HCT116 (cell line): Measurements from ENCODE around the gene ATP13A5.

Experiments used
- CEBPB ChIP-seq: IDR thresholded peaks from 2 replicates; pipeline ENCODE4 v1.6.1; 2012; ENCODE audit warnings: low read depth
- CTCF ChIP-seq, 3 experiments: fragments of 200-600 bp in 1 of 3; sonication (generic) in 1 of 3; IDR thresholded peaks in 2 of 3; conservative IDR thresholded peaks in 1 of 3; 2 replicates each; pipeline ENCODE4 v1.5.1; 2012 to 2017; ENCODE audit warnings: low read depth in 2 of 3, low read length in 2 of 3, antibody characterized with exemption in 1 of 3, borderline replicate concordance in 1 of 3, control low read depth in 1 of 3, mild to moderate bottlenecking in 1 of 3, mixed read lengths in 1 of 3, mixed run types in 1 of 3, moderate library complexity in 1 of 3; ENCODE audit not compliant: insufficient read depth in 1 of 3
- POLR2A ChIP-seq: IDR thresholded peaks from 2 replicates; pipeline ENCODE4 v1.7.0; 2011; ENCODE audit warnings: borderline replicate concordance; ENCODE audit not compliant: insufficient read depth, insufficient read length; ENCODE audit errors: extremely low read depth
- RAD21 ChIP-seq: IDR thresholded peaks from 2 replicates; pipeline ENCODE4 v1.6.1; 2012; ENCODE audit warnings: low read depth, mild to moderate bottlenecking
- TF ChIP-seq, protein P1 (sequence below): IDR thresholded peaks from 2 replicates; pipeline ENCODE4 v1.6.1; 2012

- TF ChIP-seq, protein P1, sequence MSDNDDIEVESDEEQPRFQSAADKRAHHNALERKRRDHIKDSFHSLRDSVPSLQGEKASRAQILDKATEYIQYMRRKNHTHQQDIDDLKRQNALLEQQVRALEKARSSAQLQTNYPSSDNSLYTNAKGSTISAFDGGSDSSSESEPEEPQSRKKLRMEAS = no peak
- TF ChIP-seq RAD21 (no peak), POLR2A (no peak), CTCF (IDR thresholded peaks at IDR 0.05 in 2 of 3, conservative IDR thresholded peaks at IDR 0.05 in 1 of 3; ENCODE audit: borderline replicate concordance in 1 of 3, insufficient read depth in 1 of 3, low read depth in 2 of 3, low read length in 2 of 3) (no peak), CEBPB (no peak)
These were observed 147.4 kb downstream of the ATP13A5 start for GRCh38 chr3:193231201-193231600.
